Fibroblast of lung (primary cell): ENCODE data around the gene SMKR1. TPM values are rescaled to one million over a fixed set of nuclear protein-coding genes. Genes with fewer than 3 reads are reported as not detected.

Experiments used
- DNase-seq, 2 donors: peaks; one replicate each; pipeline versions ENCODE4 v3.0.0 to v3.0.0-alpha.2; 2010; ENCODE audit warnings: low read depth in 2 of 2
- H2AFZ ChIP-seq: 2 replicates; pipeline ENCODE4 v1.5.1; 2012; ENCODE audit warnings: low read length, control low read depth, inconsistent platforms
- H3K27ac ChIP-seq: 2 replicates; pipeline ENCODE4 v1.5.1; 2011; ENCODE audit warnings: low read length, control low read depth; ENCODE audit not compliant: insufficient read depth
- H3K27me3 ChIP-seq: 2 replicates; pipeline ENCODE4 v1.5.1; 2011; ENCODE audit warnings: mild to moderate bottlenecking, low read length; ENCODE audit not compliant: control insufficient read depth, insufficient read depth
- H3K36me3 ChIP-seq: 2 replicates; pipeline ENCODE4 v1.5.1; 2011; ENCODE audit warnings: low read length; ENCODE audit not compliant: control insufficient read depth, insufficient read depth
- H3K4me1 ChIP-seq: 2 replicates; pipeline ENCODE4 v1.5.1; 2011; ENCODE audit warnings: low read length; ENCODE audit not compliant: control insufficient read depth, insufficient read depth; ENCODE audit errors: extremely low read depth
- H3K4me2 ChIP-seq: 2 replicates; pipeline ENCODE4 v1.5.1; 2011; ENCODE audit warnings: low read length, control low read depth; ENCODE audit not compliant: insufficient read depth; ENCODE audit errors: extremely low read depth
- H3K4me3 ChIP-seq, 4 experiments: fragments of 200-600 bp in 1 of 4; sonication (generic) in 1 of 4; replicated peaks in 1 of 4; 2 replicates each; pipeline ENCODE4 v1.5.1; 2011 to 2016; ENCODE audit warnings: low read length in 4 of 4, low read depth in 3 of 4, mild to moderate bottlenecking in 3 of 4, control low read depth in 2 of 4, inconsistent platforms in 1 of 4, mixed read lengths in 1 of 4; ENCODE audit not compliant: insufficient read depth in 1 of 4; ENCODE audit errors: control extremely low read depth in 1 of 4
- H3K79me2 ChIP-seq: 2 replicates; pipeline ENCODE4 v1.5.1; 2012; ENCODE audit warnings: mild to moderate bottlenecking, low read length, inconsistent platforms; ENCODE audit not compliant: control insufficient read depth, insufficient read depth
- H3K9ac ChIP-seq: 2 replicates; pipeline ENCODE4 v1.5.1; 2011; ENCODE audit warnings: mild to moderate bottlenecking, low read length, control low read depth; ENCODE audit not compliant: insufficient read depth
- H3K9me3 ChIP-seq: 2 replicates; pipeline ENCODE4 v1.5.1; 2012; ENCODE audit warnings: low read depth, low read length; ENCODE audit not compliant: control insufficient read depth, insufficient read depth
- H4K20me1 ChIP-seq: 2 replicates; pipeline ENCODE4 v1.5.1; 2011; ENCODE audit warnings: low read length; ENCODE audit not compliant: control insufficient read depth, insufficient read depth; ENCODE audit errors: extremely low read depth
- CTCF ChIP-seq, 2 donors: IDR thresholded peaks in 1 of 2; conservative IDR thresholded peaks in 1 of 2; 1 replicate in 1 of 2; 2 replicates in 1 of 2; pipeline ENCODE4 v1.5.1; 2011 to 2012; ENCODE audit warnings: low read length in 2 of 2, control low read depth in 1 of 2, inconsistent platforms in 1 of 2, low read depth in 1 of 2, mild to moderate bottlenecking in 1 of 2
- EZH2 ChIP-seq: IDR thresholded peaks from 2 replicates; pipeline ENCODE4 v1.5.1; 2012; ENCODE audit warnings: low read length, control low read depth, mild to moderate bottlenecking; ENCODE audit errors: missing control alignments
- polyA plus RNA-seq, 2 donors: library from polyadenylated mRNA; depleted of rRNA in 1 of 2; stranded (reverse) in 1 of 2; unstranded in 1 of 2; fragments of >200 nt; gene quantifications; 2 replicates each; pipeline ENCODE4 v1.2.1, GENCODE V29; 2011 to 2012; ENCODE audit warnings: missing spikeins in 1 of 2
- total RNA-seq: library from RNA; depleted of rRNA; stranded (reverse); fragments of >200 nt; gene quantifications from 2 replicates; pipeline ENCODE4 v1.2.1, GENCODE V29; 2014

SMKR1 gene
- total and polyA plus RNA-seq, 2 donors (not counting 1 experiment from before 2014, with no cell fraction given): 0.49 to 3.5 TPM

GRCh38 chr7:129453510-129454248, 48.7 kb upstream of the SMKR1 start:
- DNase-seq: no peak
- Histone ChIP-seq H3K9ac (no peak overlapping the region), H3K4me2 (no peak overlapping the region), H3K36me3 (peaks cover 2% of the 10 kb centered on the region), H3K27ac (no peak overlapping the region), H3K4me3 (no peak overlapping the region), H4K20me1 (no peaks in the 10 kb centered on the region), H3K27me3 (no peaks in the 10 kb centered on the region), H2AFZ (no peak overlapping the region), H3K9me3 (no peaks in the 10 kb centered on the region), H3K4me1 (no peaks in the 10 kb centered on the region), H3K79me2 (no peaks in the 10 kb centered on the region)
- TF ChIP-seq CTCF (conservative IDR thresholded peaks at IDR 0.05 in 1 of 2, IDR thresholded peaks at IDR 0.05 in 1 of 2; ENCODE audit: low read depth in 1 of 2, low read length in 2 of 2) (no peak), EZH2 (no peak)

- TF ChIP-seq EZH2: no peak
- no peak for TF ChIP-seq CTCF (conservative IDR thresholded peaks at IDR 0.05 in 1 of 2, IDR thresholded peaks at IDR 0.05 in 1 of 2; ENCODE audit: low read depth in 1 of 2, low read length in 2 of 2)
- Histone ChIP-seq H3K27ac (no peak overlapping the region), H3K9ac (no peak overlapping the region), H3K4me2 (no peak overlapping the region), H3K27me3 (no peaks in the 10 kb centered on the region), H3K9me3 (no peaks in the 10 kb centered on the region), H3K79me2 (no peaks in the 10 kb centered on the region), H3K36me3 (peaks cover 2% of the 10 kb centered on the region), H2AFZ (no peak overlapping the region), H3K4me1 (no peaks in the 10 kb centered on the region), H4K20me1 (no peaks in the 10 kb centered on the region), H3K4me3 (no peak overlapping the region)
- no peak for DNase-seq
Measured at GRCh38 chr7:129454249-129454551, 48.1 kb upstream of the SMKR1 start.

- TF ChIP-seq EZH2 (no peak), CTCF (conservative IDR thresholded peaks at IDR 0.05 in 1 of 2, IDR thresholded peaks at IDR 0.05 in 1 of 2; ENCODE audit: low read depth in 1 of 2, low read length in 2 of 2) (no peak)
- H4K20me1 ChIP-seq: no peaks in the 10 kb centered on the region
- H3K27ac ChIP-seq: no peak overlapping the region
- H3K4me2 ChIP-seq: no peak overlapping the region
- no peaks in the 10 kb centered on the region for H3K79me2 ChIP-seq
- H3K9ac ChIP-seq: no peak overlapping the region
- H3K27me3 ChIP-seq: no peaks in the 10 kb centered on the region
- H3K4me3 ChIP-seq: no peak overlapping the region
- DNase-seq: no peak
- no peak overlapping the region for H2AFZ ChIP-seq
- H3K9me3 ChIP-seq: no peaks in the 10 kb centered on the region
- no peaks in the 10 kb centered on the region for H3K4me1 ChIP-seq
- peaks cover 4% of the 10 kb centered on the region for H3K36me3 ChIP-seq
Measured at GRCh38 chr7:129456421-129456820, 45.9 kb upstream of the SMKR1 start.
